Right atrium auricular region (tissue), 2 donors: ENCODE data around the gene ANKHD1. TPM values are rescaled to one million over a fixed set of nuclear protein-coding genes. Genes with fewer than 3 reads are reported as not detected.

ENCODE experiments used
- DNase-seq: peaks from one replicate; pipeline ENCODE4 v3.0.0-alpha.2; 2019; ENCODE audit warnings: low spot score
- H3K27ac ChIP-seq, 2 donors: fragments of 200-600 bp; sonication (generic); 1 replicate in 1 of 2; 2 replicates in 1 of 2; pipeline ENCODE4 v1.5.1; 2016 to 2019
- H3K27me3 ChIP-seq, 2 donors: fragments of 200-600 bp; sonication (generic); one replicate each; pipeline versions ENCODE4 v1.5.1 to v1.6.0; 2017 to 2019
- H3K36me3 ChIP-seq: fragments of 200-600 bp; sonication (generic); one replicate; pipeline ENCODE4 v1.5.1; 2016
- H3K4me1 ChIP-seq, 2 donors: fragments of 200-600 bp; sonication (generic); one replicate each; pipeline versions ENCODE4 v1.5.1 to v1.6.0; 2017 to 2019
- H3K4me3 ChIP-seq, 2 donors: fragments of 200-600 bp; sonication (generic); 1 replicate in 1 of 2; 2 replicates in 1 of 2; pipeline ENCODE4 v1.5.1; 2017 to 2019; ENCODE audit warnings: mild to moderate bottlenecking in 1 of 2, moderate library complexity in 1 of 2
- H3K9me3 ChIP-seq, 2 donors: fragments of 200-600 bp; sonication (generic); one replicate each; pipeline ENCODE4 v1.5.1; 2019
- CTCF ChIP-seq, 2 donors: fragments of 200-600 bp; sonication (generic); IDR thresholded peaks; one replicate each; pipeline ENCODE4 v1.5.1; 2019; ENCODE audit warnings: antibody characterized with exemption in 2 of 2
- total RNA-seq, 2 donors: library from RNA; depleted of rRNA; stranded (reverse); fragments of >200 nt; gene quantifications; one replicate each; pipeline ENCODE4 v1.1.0, GENCODE V29; 2016

The ANKHD1 gene
- total RNA-seq, 2 donors from 2014 or later = 50.4 to 58.6 TPM

DNA sequence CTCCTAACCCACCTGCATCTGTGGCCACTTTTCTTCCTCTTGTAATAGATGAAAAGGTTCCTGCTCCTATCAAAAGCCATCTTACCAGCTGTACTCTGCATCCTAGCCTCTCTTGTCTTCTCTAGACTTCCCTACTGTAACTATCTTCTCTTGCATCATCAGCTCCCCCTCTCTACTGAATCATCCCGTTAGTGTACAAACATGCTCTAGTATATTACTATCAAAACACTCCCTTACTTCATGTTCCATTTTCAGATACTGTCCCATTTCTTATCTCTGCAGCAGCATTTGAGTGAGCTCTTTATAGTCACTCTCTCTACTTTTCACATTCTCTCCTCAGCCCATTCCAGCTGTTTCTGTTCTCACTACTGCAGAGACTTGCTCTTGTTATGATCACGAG lies 152.8 kb downstream of the ANKHD1 start:
- Histone ChIP-seq H3K4me1 (peaks cover 0 to 45% of the 10 kb centered on the region in 2 donors), H3K27ac (no peak overlapping the region), H3K27me3 (no peaks in the 10 kb centered on the region), H3K9me3 (no peaks in the 10 kb centered on the region), H3K36me3 (peaks cover 28% of the 10 kb centered on the region), H3K4me3 (no peak overlapping the region)
- DNase-seq = no peak
- TF ChIP-seq CTCF (IDR thresholded peaks at IDR 0.05) = no peak

GRCh38 chr5:140555747-140556312 lies 154.2 kb downstream of the ANKHD1 start:
- H3K9me3 ChIP-seq = no peaks in the 10 kb centered on the region
- TF ChIP-seq CTCF (IDR thresholded peaks at IDR 0.05) = no peak
- DNase-seq = no peak
- peak overlapping the region in 1 of 2 donors; percentile 95 for H3K27ac ChIP-seq
- peak overlapping the region; percentile 82 to 85 for H3K4me3 ChIP-seq
- H3K36me3 ChIP-seq = peaks cover 17% of the 10 kb centered on the region
- peaks cover 0 to 36% of the 10 kb centered on the region in 2 donors for H3K4me1 ChIP-seq
- H3K27me3 ChIP-seq = no peaks in the 10 kb centered on the region

- Histone ChIP-seq H3K4me1 (peaks cover 0 to 36% of the 10 kb centered on the region in 2 donors), H3K9me3 (no peaks in the 10 kb centered on the region), H3K4me3 (peak overlapping the region; percentile 82 to 85), H3K27me3 (no peaks in the 10 kb centered on the region), H3K36me3 (peaks cover 11% of the 10 kb centered on the region), H3K27ac (peak overlapping the region in 1 of 2 donors; percentile 95)
- TF ChIP-seq CTCF (IDR thresholded peaks at IDR 0.05) = no peak
- DNase-seq = no peak
Observed at GRCh38 chr5:140556438-140556837, 154.8 kb downstream of the ANKHD1 start.

DNA sequence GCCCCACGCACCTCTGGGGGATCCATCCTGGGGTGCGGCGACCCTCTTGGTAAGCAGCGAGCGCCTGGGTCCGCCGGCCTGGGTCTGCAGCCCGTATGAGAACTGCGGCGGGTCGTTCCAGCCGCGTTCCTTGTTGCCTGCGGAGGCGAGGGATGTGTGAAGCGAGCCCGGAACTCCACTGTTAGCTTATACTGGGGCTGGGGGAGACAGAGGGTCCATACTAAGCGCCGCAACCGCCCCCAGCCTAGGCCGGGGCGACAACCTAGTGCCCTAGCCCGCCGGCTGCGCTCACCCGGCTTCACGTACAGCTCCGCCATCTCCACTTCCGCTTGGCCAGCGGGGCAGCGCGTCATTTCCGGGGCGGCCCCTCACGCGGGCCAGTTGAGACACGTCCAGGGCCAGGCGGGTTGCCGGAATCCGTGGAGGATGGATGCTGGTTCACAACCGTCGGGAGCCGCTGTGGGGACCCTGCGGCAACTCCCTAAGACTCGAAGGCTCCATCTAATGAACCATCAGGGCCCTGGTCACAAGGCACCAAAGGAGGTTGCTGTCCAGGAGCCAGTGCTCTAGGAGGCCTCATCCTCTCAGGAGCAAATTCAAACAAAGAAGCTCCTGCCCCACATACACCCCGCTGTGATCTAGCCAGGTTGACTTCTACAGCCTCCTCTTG lies 155.6 kb downstream of the ANKHD1 start, which contains the start of gene SRA1:
TSS of gene SRA1 (minus strand) at position 338 of the 670 bp plus-strand sequence. CDS start at position 317, 21 bp downstream.
- DNase-seq = peak; percentile 97
- H3K4me1 ChIP-seq = peaks cover 0 to 36% of the 10 kb centered on the region in 2 donors
- peak within 1 kb of the TSS; percentile 82 to 85 for H3K4me3 ChIP-seq
- no peaks in the 10 kb centered on the region for H3K9me3 ChIP-seq
- H3K36me3 ChIP-seq = peaks cover 4% of the 10 kb centered on the region
- no peaks in the 10 kb centered on the region for H3K27me3 ChIP-seq
- no peak for TF ChIP-seq CTCF (IDR thresholded peaks at IDR 0.05)
- peak within 1 kb of the TSS; percentile 88 to 95 for H3K27ac ChIP-seq

- Histone ChIP-seq H3K27ac (peak overlapping the region; percentile 88 to 95), H3K4me1 (peaks cover 0 to 38% of the 10 kb centered on the region in 2 donors), H3K9me3 (no peaks in the 10 kb centered on the region), H3K36me3 (peaks cover under 1% of the 10 kb centered on the region), H3K4me3 (no peak overlapping the region), H3K27me3 (no peaks in the 10 kb centered on the region)
- peak; percentile 44 for DNase-seq
- no peak for TF ChIP-seq CTCF (IDR thresholded peaks at IDR 0.05)
Observed at GRCh38 chr5:140557965-140558364, 156.3 kb downstream of the ANKHD1 start.
